Liver (tissue), 3 donors: ENCODE results near the gene COL26A1.

Experiments
- ATF3 ChIP-seq: IDR thresholded peaks from 2 replicates; pipeline ENCODE4 v1.6.1; 2016; ENCODE audit warnings: antibody characterized with exemption
- CTCF ChIP-seq: fragments of 150-350 bp; IDR thresholded peaks from 2 replicates; pipeline ENCODE4 v1.5.1; 2017; ENCODE audit warnings: improper control_type of control experiment, low read depth, low read length; ENCODE audit not compliant: missing input control
- JUND ChIP-seq, 2 donors: IDR thresholded peaks; 2 replicates each; pipeline ENCODE4 v1.6.1; 2016; ENCODE audit warnings: antibody characterized with exemption in 2 of 2
- MAX ChIP-seq: IDR thresholded peaks from 2 replicates; pipeline ENCODE4 v1.6.1; 2016; ENCODE audit warnings: antibody characterized with exemption
- RAD21 ChIP-seq, 2 donors: IDR thresholded peaks; 2 replicates each; pipeline ENCODE4 v1.6.1; 2016; ENCODE audit warnings: antibody characterized with exemption in 2 of 2, mild to moderate bottlenecking in 2 of 2
- REST ChIP-seq: IDR thresholded peaks from 2 replicates; pipeline ENCODE4 v1.6.1; 2016; ENCODE audit warnings: antibody characterized with exemption, mild to moderate bottlenecking
- SP1 ChIP-seq: IDR thresholded peaks from 2 replicates; pipeline ENCODE4 v1.6.1; 2018; ENCODE audit warnings: antibody characterized with exemption, mild to moderate bottlenecking
- YY1 ChIP-seq: IDR thresholded peaks from 2 replicates; pipeline ENCODE4 v1.6.1; 2016; ENCODE audit warnings: antibody characterized with exemption, mild to moderate bottlenecking
- donor health status: healthy.
- donor health status: healthy.

- no peak for TF ChIP-seq RAD21 (IDR thresholded peaks at IDR 0.05)
- TF ChIP-seq CTCF, result no peak
- no peak for TF ChIP-seq SP1
- TF ChIP-seq YY1, result no peak
- no peak for TF ChIP-seq ATF3
- TF ChIP-seq MAX, result no peak
- no peak for TF ChIP-seq JUND (IDR thresholded peaks at IDR 0.05)
- TF ChIP-seq REST, result no peak
Observed at GRCh38 chr7:101479217-101479616, 116.5 kb downstream of the COL26A1 start.
